SU-DHL-6 (cell line): ENCODE measurements around the gene ECT2.

ENCODE experiments used
- H2AFZ ChIP-seq: fragments of 200-600 bp; sonication (generic); 2 replicates; pipeline ENCODE4 v1.6.1; 2014; ENCODE audit warnings: low read depth, mild to moderate bottlenecking, moderate library complexity, mixed read lengths, antibody characterized with exemption, low read length; ENCODE audit not compliant: severe bottlenecking
- H3F3A ChIP-seq: fragments of 200-600 bp; shearing (Covaris generic); 2 replicates; pipeline ENCODE4 v1.6.0; 2016; ENCODE audit warnings: antibody characterized with exemption, mild to moderate bottlenecking; ENCODE audit not compliant: insufficient read depth
- H3K27ac ChIP-seq: fragments of 200-600 bp; sonication (generic); 2 replicates; pipeline ENCODE4 v1.5.1; 2016; ENCODE audit warnings: low read depth, mild to moderate bottlenecking, low read length, moderate library complexity, mixed read lengths
- H3K27me3 ChIP-seq: fragments of 200-600 bp; sonication (generic), shearing (Covaris generic); 2 replicates; pipeline ENCODE4 v1.6.0; 2014; ENCODE audit warnings: mild to moderate bottlenecking, low read length
- H3K36me3 ChIP-seq: fragments of 200-600 bp; sonication (generic); 2 replicates; pipeline ENCODE4 v1.6.1; 2014; ENCODE audit warnings: mild to moderate bottlenecking, low read length, mixed read lengths
- H3K4me2 ChIP-seq: fragments of 300-600, 200-600 bp; shearing (Covaris generic), sonication (generic); 2 replicates; pipeline ENCODE4 v1.6.0; 2014; ENCODE audit warnings: low read length, low read depth, mild to moderate bottlenecking; ENCODE audit not compliant: poor library complexity, severe bottlenecking
- H3K4me3 ChIP-seq: fragments of 200-600 bp; sonication (generic); 2 replicates; pipeline ENCODE4 v1.5.1; 2014; ENCODE audit warnings: antibody characterized with exemption, low read length, mild to moderate bottlenecking, mixed read lengths; ENCODE audit not compliant: insufficient read depth, poor library complexity, severe bottlenecking
- H3K79me2 ChIP-seq: fragments of 200-600 bp; sonication (generic); 2 replicates; pipeline ENCODE4 v1.6.1; 2014; ENCODE audit warnings: mild to moderate bottlenecking, low read length, moderate library complexity; ENCODE audit not compliant: insufficient read depth
- H3K9ac ChIP-seq: fragments of 200-600 bp; sonication (generic); 2 replicates; pipeline ENCODE4 v1.7.0; 2014; ENCODE audit warnings: mild to moderate bottlenecking, low read length
- H3K9me2 ChIP-seq: fragments of 200-600 bp; sonication (generic); replicated peaks from 2 replicates; pipeline ENCODE4 v1.6.1; 2014; ENCODE audit warnings: low read length; ENCODE audit not compliant: insufficient read depth
- H3K9me3 ChIP-seq: fragments of 200-600 bp; sonication (generic); 2 replicates; pipeline ENCODE4 v1.6.1; 2014; ENCODE audit warnings: low read length, mixed read lengths; ENCODE audit not compliant: insufficient read depth
- H4K20me1 ChIP-seq: fragments of 200-600 bp; sonication (generic); 2 replicates; pipeline ENCODE4 v1.6.1; 2014; ENCODE audit warnings: low read depth, mild to moderate bottlenecking, antibody characterized with exemption, low read length, moderate library complexity, mixed read lengths
- CTCF ChIP-seq: fragments of 200-600 bp; sonication (generic); IDR thresholded peaks from one replicate; pipeline ENCODE4 v1.5.1; 2017; ENCODE audit warnings: antibody characterized with exemption, mild to moderate bottlenecking, low read length, moderate library complexity; ENCODE audit not compliant: insufficient read depth, poor library complexity, severe bottlenecking
- EZH2phosphoT487 ChIP-seq: fragments of 200-600 bp; sonication (generic), shearing (Covaris generic); conservative IDR thresholded peaks from 2 replicates; pipeline ENCODE4 v1.6.1; 2018; ENCODE audit warnings: mild to moderate bottlenecking, antibody characterized with exemption, low read length, moderate library complexity, mixed read lengths

The ECT2 gene

GRCh38 chr3:172771672-172772071 is 21.1 kb downstream of the ECT2 start:
- H2AFZ ChIP-seq: no peak overlapping the region
- H3K4me2 ChIP-seq: no peak overlapping the region
- H3K36me3 ChIP-seq: peaks cover 63% of the 10 kb centered on the region
- no peaks in the 10 kb centered on the region for H3K79me2 ChIP-seq
- H3K9me3 ChIP-seq: no peaks in the 10 kb centered on the region
- TF ChIP-seq EZH2phosphoT487 (no peak), CTCF (no peak)
- H3F3A ChIP-seq: no peaks in the 10 kb centered on the region
- H3K27ac ChIP-seq: no peak overlapping the region
- no peaks in the 10 kb centered on the region for H3K9me2 ChIP-seq
- H3K27me3 ChIP-seq: no peaks in the 10 kb centered on the region
- H3K4me3 ChIP-seq: no peak overlapping the region
- no peak overlapping the region for H3K9ac ChIP-seq
- H4K20me1 ChIP-seq: peaks cover 3% of the 10 kb centered on the region; the same call in 1 of the 2 replicates

GRCh38 chr3:172776049-172776717 is 25.7 kb downstream of the ECT2 start:
- Histone ChIP-seq H3K27ac (no peak overlapping the region), H3K9me2 (no peaks in the 10 kb centered on the region), H3F3A (0 out of 2 replicates have a peak, but pooled peaks cover 10% of the 10 kb centered on the region), H3K79me2 (no peaks in the 10 kb centered on the region), H3K4me2 (no peak overlapping the region), H3K36me3 (peaks cover 49% of the 10 kb centered on the region; the same call in 1 of the 2 replicates), H4K20me1 (no peaks in the 10 kb centered on the region), H3K9me3 (no peaks in the 10 kb centered on the region), H3K27me3 (no peaks in the 10 kb centered on the region), H2AFZ (no peak overlapping the region), H3K4me3 (no peak overlapping the region), H3K9ac (no peak overlapping the region)
- TF ChIP-seq CTCF (no peak), EZH2phosphoT487 (no peak)

- Histone ChIP-seq H3K27me3 (no peaks in the 10 kb centered on the region), H3K9me3 (no peaks in the 10 kb centered on the region), H2AFZ (no peak overlapping the region), H3K27ac (no peak overlapping the region), H3K9me2 (no peaks in the 10 kb centered on the region), H3F3A (peaks cover 14% of the 10 kb centered on the region; the same call in 1 of the 2 replicates), H3K4me2 (no peak overlapping the region), H3K9ac (no peak overlapping the region), H3K79me2 (no peaks in the 10 kb centered on the region), H3K36me3 (peaks cover 57% of the 10 kb centered on the region; the same call in 1 of the 2 replicates), H3K4me3 (no peak overlapping the region), H4K20me1 (no peaks in the 10 kb centered on the region; the same call in 1 of the 2 replicates)
- no peak for TF ChIP-seq CTCF
- TF ChIP-seq EZH2phosphoT487: no peak
Observed at GRCh38 chr3:172777901-172778300, 27.4 kb downstream of the ECT2 start.
